ENCODE measurements around the gene MINDY2. TPM values are rescaled to one million over a fixed set of nuclear protein-coding genes. Genes with fewer than 3 reads are reported as not detected.

The MINDY2 gene, protein sequence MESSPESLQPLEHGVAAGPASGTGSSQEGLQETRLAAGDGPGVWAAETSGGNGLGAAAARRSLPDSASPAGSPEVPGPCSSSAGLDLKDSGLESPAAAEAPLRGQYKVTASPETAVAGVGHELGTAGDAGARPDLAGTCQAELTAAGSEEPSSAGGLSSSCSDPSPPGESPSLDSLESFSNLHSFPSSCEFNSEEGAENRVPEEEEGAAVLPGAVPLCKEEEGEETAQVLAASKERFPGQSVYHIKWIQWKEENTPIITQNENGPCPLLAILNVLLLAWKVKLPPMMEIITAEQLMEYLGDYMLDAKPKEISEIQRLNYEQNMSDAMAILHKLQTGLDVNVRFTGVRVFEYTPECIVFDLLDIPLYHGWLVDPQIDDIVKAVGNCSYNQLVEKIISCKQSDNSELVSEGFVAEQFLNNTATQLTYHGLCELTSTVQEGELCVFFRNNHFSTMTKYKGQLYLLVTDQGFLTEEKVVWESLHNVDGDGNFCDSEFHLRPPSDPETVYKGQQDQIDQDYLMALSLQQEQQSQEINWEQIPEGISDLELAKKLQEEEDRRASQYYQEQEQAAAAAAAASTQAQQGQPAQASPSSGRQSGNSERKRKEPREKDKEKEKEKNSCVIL
- 10 to 100 TPM; 26.6 to 32.5 TPM for total RNA-seq
- polyA plus RNA-seq (2013, experiment 1 of 2) = 9.8 TPM
- polyA plus RNA-seq (2013, experiment 2 of 2) = 11.1 TPM
- long read RNA-seq, experiment 1, full-length matches to known transcripts = 1 of 5 reads
- long read RNA-seq, experiment 1, partial matches to known transcripts = 0 of 5 reads
- long read RNA-seq, experiment 1, other reads (novel, unspliced or antisense) = 4 of 5 reads
- long read RNA-seq, experiment 2, full-length matches to known transcripts = 11 of 31 reads
- long read RNA-seq, experiment 2, partial matches to known transcripts = 1 of 31 reads
- long read RNA-seq, experiment 2, other reads (novel, unspliced or antisense) = 19 of 31 reads
- long read RNA-seq, experiment 3, full-length matches to known transcripts = 225 of 266 reads
- long read RNA-seq, experiment 3, partial matches to known transcripts = 1 of 266 reads
- long read RNA-seq, experiment 3, other reads (novel, unspliced or antisense) = 40 of 266 reads
- long read RNA-seq, experiment 4, full-length matches to known transcripts = 6 of 16 reads
- long read RNA-seq, experiment 4, partial matches to known transcripts = 2 of 16 reads
- long read RNA-seq, experiment 4, other reads (novel, unspliced or antisense) = 8 of 16 reads

DNA sequence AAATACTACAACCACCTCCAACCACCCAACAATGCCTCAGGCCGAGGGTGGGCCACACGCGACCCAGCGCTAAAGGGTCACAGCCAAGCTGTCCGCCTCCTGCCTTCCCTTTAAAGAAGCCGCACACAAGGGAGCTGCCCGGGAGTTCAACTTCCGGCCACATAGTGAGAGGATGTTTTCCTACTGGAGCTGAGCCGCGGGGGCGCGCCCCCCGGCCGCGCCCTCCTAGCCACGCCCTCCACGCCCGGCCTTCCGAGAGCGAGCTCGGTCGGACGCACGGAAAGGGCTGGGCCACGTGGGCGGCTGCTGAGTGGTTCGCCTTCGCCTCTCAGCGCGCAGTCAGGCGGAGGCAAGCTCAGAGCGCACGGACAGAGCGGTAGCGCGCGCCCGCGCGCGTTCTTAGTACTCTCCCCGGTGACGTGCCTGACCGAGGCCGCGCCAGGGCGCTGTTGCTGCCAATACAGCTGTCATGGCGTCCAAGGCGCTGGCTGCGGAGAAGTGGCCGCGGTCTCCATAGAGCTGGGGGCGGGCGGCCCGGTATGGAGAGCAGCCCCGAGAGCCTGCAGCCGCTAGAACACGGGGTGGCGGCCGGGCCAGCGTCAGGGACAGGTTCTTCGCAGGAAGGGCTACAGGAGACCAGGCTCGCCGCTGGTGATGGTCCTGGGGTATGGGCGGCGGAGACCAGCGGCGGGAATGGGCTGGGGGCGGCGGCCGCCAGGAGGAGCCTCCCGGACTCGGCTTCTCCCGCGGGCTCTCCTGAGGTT lies at the start of gene MINDY2:
TSS of gene MINDY2 (plus strand) at position 446 of the 764 bp plus-strand sequence. CDS start at position 540, 94 bp downstream.
- Mint-ChIP-seq H3K27ac (peak within 1 kb of the TSS; percentile 96), H3K27me3 (ENCODE audit: insufficient read depth) (no peaks in the 10 kb centered on the region), H3K36me3 (ENCODE audit: low read depth) (no peaks in the 10 kb centered on the region), H3K4me3 (no peak within 1 kb of the TSS), H3K9me3 (no peaks in the 10 kb centered on the region), H3K4me1 (peaks cover 15% of the 10 kb centered on the region)
- TF ChIP-seq, protein P1, sequence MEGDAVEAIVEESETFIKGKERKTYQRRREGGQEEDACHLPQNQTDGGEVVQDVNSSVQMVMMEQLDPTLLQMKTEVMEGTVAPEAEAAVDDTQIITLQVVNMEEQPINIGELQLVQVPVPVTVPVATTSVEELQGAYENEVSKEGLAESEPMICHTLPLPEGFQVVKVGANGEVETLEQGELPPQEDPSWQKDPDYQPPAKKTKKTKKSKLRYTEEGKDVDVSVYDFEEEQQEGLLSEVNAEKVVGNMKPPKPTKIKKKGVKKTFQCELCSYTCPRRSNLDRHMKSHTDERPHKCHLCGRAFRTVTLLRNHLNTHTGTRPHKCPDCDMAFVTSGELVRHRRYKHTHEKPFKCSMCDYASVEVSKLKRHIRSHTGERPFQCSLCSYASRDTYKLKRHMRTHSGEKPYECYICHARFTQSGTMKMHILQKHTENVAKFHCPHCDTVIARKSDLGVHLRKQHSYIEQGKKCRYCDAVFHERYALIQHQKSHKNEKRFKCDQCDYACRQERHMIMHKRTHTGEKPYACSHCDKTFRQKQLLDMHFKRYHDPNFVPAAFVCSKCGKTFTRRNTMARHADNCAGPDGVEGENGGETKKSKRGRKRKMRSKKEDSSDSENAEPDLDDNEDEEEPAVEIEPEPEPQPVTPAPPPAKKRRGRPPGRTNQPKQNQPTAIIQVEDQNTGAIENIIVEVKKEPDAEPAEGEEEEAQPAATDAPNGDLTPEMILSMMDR (conservative IDR thresholded peaks at IDR 0.05) = peak; percentile 69
- Histone ChIP-seq H3K36me3 (ENCODE audit: control insufficient read depth, insufficient read depth, low read length) (no peaks in the 10 kb centered on the region), H3K27ac (ENCODE audit: low read depth, low read length) (peak within 1 kb of the TSS; percentile 89), H3K9me3 (ENCODE audit: control insufficient read depth, low read length) (no peaks in the 10 kb centered on the region), H3K4me1 (ENCODE audit: control insufficient read depth, insufficient read depth, low read length) (no peaks in the 10 kb centered on the region), H3K9ac (ENCODE audit: extremely low read depth, low read length, poor library complexity, severe bottlenecking) (peak within 1 kb of the TSS; percentile 40), H3K4me3 (ENCODE audit: low read length) (peak within 1 kb of the TSS; percentile 99), H3K27me3 (ENCODE audit: control insufficient read depth, insufficient read depth, low read length, poor library complexity, severe bottlenecking) (no peaks in the 10 kb centered on the region)
- 0 to 1% methylated on average over 17 to 75 of the region's 75 CpGs for WGBS, 2 experiments (ENCODE audit: insufficient coverage in 1 of 2, insufficient read length in 1 of 2)
- DNase-seq = peak; percentile 98

DNA sequence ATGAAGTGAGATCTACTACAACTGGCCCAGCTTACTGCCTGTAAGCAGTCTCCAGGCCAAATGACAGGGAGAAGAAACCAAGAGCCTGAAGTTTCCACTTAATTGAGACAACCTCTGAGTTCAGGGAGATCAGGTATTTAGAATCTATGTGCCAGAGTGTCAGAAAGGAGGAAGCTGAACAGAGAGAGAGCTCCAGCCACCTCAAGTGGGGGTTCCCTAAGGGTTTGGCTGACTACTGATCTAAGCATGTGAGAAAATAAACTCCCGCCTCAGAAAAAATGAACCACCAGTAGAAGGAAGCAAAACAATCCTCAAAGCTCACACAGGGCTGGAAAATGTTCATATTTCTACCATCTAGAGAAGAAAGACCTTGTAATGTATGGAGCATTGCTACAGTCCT lies 46.6 kb upstream of the MINDY2 start:
- Histone ChIP-seq H3K36me3 (ENCODE audit: control insufficient read depth, insufficient read depth, low read length) (peaks cover 7% of the 10 kb centered on the region), H3K4me3 (ENCODE audit: low read length) (no peak overlapping the region), H3K9ac (ENCODE audit: extremely low read depth, low read length, poor library complexity, severe bottlenecking) (no peak overlapping the region), H3K27ac (ENCODE audit: low read depth, low read length) (peak overlapping the region; percentile 4), H3K9me3 (ENCODE audit: control insufficient read depth, low read length) (no peaks in the 10 kb centered on the region), H3K4me1 (ENCODE audit: control insufficient read depth, insufficient read depth, low read length) (no peaks in the 10 kb centered on the region), H3K27me3 (ENCODE audit: control insufficient read depth, insufficient read depth, low read length, poor library complexity, severe bottlenecking) (no peaks in the 10 kb centered on the region)
- Mint-ChIP-seq H3K27me3 (ENCODE audit: insufficient read depth) (no peaks in the 10 kb centered on the region), H3K9me3 (no peaks in the 10 kb centered on the region), H3K4me1 (no peaks in the 10 kb centered on the region), H3K27ac (no peak overlapping the region), H3K36me3 (ENCODE audit: low read depth) (peaks cover 20% of the 10 kb centered on the region), H3K4me3 (no peak overlapping the region)
- WGBS, 2 experiments (ENCODE audit: insufficient coverage in 1 of 2, insufficient read length in 1 of 2) = no CpG with 5 or more reads among the region's 1 CpG
- TF ChIP-seq, protein P1 (conservative IDR thresholded peaks at IDR 0.05) = no peak
- DNase-seq = no peak
